Raji (cell line): Measurements from ENCODE around the gene NOL12.

Experiments used
- POLR2A ChIP-seq: IDR thresholded peaks from 2 replicates; pipeline ENCODE4 v1.6.1; 2011; ENCODE audit warnings: low read depth, low read length, control low read depth; ENCODE audit not compliant: insufficient read depth

The NOL12 gene

GRCh38 chr22:37655252-37655563, 30.9 kb upstream of the NOL12 start:
- TF ChIP-seq POLR2A = no peak

- TF ChIP-seq POLR2A = peak; percentile 86
These were observed 28.5 kb upstream of the NOL12 start for GRCh38 chr22:37657590-37658132.

- TF ChIP-seq POLR2A = peak; percentile 71
These were observed 27.7 kb upstream of the NOL12 start, which contains the start of gene PDXP for GRCh38 chr22:37658133-37659065. TSS of gene PDXP (plus strand) at chr22:37658723. CDS start at chr22:37658783, 60 bp downstream.

- no peak for TF ChIP-seq POLR2A
These were observed 26.9 kb upstream of the NOL12 start for GRCh38 chr22:37659066-37659896.

GRCh38 chr22:37659897-37660708, 26.0 kb upstream of the NOL12 start:
- no peak for TF ChIP-seq POLR2A

GRCh38 chr22:37660709-37661045, 25.5 kb upstream of the NOL12 start:
- TF ChIP-seq POLR2A = no peak

GRCh38 chr22:37661160-37661924, 24.8 kb upstream of the NOL12 start:
- no peak for TF ChIP-seq POLR2A

- no peak for TF ChIP-seq POLR2A
These were observed 24.1 kb upstream of the NOL12 start for GRCh38 chr22:37662039-37662438.

- TF ChIP-seq POLR2A = no peak
These were observed 22.5 kb upstream of the NOL12 start for GRCh38 chr22:37663521-37664140.

- no peak for TF ChIP-seq POLR2A
These were observed 21.7 kb upstream of the NOL12 start for GRCh38 chr22:37664249-37665101.

GRCh38 chr22:37665487-37665886, 20.7 kb upstream of the NOL12 start:
- TF ChIP-seq POLR2A = no peak

- TF ChIP-seq POLR2A = no peak
These were observed 16.6 kb upstream of the NOL12 start for GRCh38 chr22:37669586-37669985.
